NCI-H187 treated with DMSO at 0.1 percent for 48 hours (cell line): ENCODE measurements around the gene PGRMC2.
"Not testable (repeated sequence)": the region's sequence is repeated elsewhere in the genome, so short reads cannot be mapped to it uniquely, and the experiment has no call there.

Experiments used
- DNase-seq: peaks from one replicate; lab custom pipeline; 2025; lab: John Stamatoyannopoulos, UW

The PGRMC2 gene

DNA sequence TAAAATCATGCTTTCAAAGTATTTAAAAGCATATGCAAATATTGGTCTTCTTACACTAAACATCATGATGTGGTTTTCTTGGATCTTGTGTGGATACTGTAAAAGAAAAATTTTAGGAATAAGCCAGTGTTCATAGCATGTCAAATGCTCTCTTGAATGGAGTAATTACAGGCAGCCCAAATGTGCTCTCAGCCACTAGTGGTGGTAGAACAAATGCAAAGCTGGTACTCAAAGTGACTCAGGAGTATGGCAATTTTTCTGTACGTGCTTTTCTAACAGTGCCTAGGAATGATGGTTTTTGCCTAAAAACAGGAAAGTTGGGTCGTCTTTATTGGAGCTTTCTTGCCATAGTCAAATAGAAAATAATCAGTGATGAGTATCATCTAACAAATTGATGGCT lies 19.9 kb downstream of the PGRMC2 start:
- no peak for DNase-seq

DNA sequence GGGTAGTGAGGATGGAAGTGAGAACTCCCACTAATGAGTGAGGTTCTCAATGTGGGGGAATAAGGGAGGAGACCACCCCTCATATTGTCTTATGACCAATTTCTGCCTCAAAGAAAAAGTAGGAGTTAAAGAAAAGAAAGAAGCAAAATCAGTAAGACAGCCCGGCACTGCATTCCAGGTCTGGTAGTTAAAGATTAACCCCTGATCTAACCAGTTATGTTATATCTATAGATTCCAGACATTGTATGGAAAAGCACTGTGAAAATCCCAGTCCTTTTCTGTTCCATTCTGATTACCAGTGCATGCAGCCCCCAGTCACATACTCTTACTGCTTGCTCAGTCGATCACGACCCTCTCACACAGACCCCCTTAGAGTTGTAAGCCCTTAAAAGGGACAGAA lies 20.4 kb downstream of the PGRMC2 start:
- not testable (repeated sequence) for DNase-seq

DNA sequence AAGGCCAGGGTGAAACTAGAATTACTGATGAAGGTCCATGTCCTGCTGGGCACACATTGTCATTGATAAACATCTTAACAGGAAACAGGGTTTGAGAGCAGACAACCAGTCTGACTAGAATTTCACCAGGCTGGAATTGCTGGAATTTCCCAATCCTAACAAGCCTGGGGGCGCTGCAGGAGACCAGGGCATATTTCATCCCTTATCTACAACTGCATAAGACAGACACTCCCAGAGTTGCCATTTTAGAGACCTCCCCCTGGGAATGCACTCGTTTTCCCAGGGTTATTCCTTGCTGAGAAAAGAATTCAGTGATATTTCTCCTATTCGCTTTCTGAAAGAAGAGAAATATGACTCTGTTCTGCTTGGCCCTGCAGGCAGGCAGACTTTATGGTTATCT lies 22.1 kb downstream of the PGRMC2 start:
- DNase-seq: not testable (repeated sequence)

DNA sequence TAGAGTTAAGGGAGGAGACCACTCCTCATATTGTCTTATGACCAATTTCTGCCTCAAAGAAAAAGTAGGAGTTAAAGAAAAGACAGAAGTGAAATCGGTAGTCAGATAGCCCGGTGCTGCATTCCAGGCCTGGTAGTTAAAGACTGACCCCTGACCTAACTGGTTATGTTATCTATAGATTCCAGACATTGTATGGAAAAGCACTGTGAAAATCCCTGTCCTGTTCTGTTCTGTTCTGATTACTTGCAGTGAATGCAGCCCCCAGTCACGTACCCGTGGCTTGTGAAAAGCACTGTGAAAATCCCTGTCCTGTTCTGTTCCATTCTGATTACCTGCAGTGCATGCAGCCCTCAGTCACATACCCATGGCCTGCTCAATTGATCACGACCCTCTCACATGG lies 27.7 kb downstream of the PGRMC2 start:
- not testable (repeated sequence) for DNase-seq

DNA sequence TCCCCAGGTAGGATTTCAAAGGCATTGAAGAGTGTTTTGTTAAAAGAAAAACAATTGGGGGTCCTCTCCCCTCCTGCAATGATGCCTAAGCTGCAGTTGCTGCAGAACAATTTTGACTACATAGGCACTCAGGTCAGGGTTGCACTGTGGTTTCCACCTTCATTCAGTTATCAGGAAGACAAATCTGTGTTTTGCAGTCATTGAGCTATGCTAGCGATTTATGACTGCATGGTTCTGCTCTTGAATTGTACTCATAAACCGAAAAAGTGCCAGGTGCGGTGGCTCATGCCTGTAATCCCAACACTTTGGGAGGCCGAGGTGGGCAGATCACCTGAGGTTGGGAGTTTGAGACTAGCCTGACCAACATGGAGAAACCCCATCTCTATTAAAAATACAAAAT lies 29.4 kb downstream of the PGRMC2 start:
- DNase-seq: not testable (repeated sequence)

DNA sequence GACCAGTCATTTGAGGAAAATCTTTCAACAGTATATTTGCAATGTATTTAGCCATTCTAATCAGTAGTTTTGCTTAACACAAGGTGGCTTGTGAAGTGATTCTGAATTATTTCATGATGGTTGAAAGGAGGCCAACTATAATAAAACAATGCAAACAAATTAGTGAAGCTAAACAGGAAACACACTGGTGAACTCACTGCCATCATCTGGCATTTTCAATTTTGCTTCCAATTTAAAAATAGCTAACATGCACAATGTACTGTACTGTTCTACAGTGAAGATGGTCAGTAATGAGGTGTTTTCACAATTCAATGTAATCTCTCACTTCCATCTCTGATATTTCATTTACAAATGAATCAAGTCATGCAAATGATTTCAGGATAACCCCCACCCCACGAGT lies 31.1 kb downstream of the PGRMC2 start:
- DNase-seq: no peak

DNA sequence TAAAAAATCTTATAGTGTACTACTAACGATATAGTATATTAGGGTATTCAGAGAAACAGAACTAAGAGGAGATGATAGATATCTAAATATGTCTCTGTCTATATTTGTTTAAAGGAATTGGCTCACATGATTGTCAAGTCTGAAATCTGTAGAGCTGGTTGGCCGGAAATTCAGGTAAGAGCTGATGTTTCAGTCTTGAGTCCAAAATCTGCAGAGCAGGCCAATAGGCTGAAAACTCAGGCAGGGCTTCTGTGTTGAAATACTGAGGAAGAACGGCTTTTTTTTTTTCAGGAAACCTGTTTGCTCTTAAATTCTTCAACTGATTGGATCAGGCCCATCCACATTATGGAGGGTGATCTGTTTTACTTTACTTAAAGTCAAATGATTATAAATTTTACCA lies 31.7 kb downstream of the PGRMC2 start:
- DNase-seq: no peak

DNA sequence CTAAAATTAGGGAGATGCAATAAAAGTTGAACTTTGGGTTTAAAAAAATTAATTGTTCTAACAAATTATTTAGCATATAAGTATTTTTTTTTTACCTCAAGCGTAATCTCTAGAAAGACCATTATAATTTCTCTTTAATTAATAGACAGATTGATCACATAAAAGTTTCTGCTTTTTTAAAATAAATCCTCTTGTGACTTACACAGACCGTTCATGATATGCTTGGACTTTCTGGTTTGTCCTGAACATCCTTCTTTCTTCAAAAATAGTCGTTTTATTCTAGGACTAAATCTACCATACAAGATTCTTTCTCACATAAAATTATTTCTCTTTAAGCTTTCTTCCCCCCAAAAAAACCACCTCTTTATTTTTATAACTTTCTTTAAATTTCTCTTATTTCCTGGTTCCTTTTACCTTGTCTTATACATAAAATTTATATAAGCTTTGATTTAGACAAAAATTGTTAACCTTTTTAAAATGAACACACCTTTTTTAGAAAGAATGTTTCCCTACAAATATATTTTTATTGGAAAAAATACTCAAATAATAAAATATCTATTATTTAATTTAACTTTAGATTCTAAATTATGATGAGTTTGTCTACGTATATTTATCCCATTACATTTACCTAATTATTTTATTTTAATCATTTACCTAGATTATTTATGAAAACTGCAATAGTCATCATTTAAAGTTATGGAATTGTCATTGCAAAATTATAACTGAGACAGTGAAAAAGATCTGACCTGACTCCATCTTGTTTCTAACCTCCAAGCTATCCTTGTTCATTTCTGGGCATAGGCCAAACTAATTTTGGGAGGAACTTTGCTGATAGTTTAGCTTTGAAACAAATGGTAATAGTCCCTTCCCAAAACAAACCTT lies 37.6 kb downstream of the PGRMC2 start:
- DNase-seq: no peak

DNA sequence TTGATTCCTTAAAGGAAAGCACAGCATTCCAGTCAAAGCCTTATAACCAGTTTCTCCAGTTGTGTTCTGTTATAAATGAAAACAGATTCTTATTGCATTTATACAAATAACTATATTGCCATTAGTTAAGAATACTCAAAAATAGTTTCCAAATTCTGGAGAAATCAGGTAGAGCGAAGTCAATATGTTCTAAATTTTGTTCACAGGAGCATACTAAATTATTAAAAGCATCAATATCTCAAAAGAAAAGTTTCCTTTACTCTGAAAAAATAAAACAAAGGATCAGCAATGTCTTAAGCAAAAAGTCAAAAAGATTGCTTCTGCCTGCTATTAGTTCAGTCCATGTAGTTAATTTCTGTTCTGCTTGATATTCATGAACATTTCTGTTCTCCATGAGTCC lies 39.7 kb downstream of the PGRMC2 start:
- no peak for DNase-seq

DNA sequence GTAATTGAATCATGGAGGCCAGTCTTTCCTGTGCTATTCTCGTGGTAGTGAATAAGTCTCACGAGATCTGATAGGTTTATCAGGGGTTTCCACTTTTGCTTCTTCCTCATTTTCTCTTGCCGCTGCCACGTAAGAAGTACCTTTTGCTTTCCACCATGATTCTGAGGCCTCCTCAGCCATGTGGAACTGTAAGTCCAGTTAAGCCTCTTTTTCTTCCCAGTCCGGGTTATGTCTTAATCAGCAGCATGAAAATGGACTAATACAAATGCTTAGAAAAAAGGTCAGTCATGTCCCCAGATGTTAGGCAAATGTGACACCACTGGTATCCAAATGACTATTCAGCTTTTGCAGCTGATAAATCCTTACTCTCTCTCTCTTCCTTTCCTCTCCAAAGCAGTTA lies 42.2 kb downstream of the PGRMC2 start:
- not testable (repeated sequence) for DNase-seq

DNA sequence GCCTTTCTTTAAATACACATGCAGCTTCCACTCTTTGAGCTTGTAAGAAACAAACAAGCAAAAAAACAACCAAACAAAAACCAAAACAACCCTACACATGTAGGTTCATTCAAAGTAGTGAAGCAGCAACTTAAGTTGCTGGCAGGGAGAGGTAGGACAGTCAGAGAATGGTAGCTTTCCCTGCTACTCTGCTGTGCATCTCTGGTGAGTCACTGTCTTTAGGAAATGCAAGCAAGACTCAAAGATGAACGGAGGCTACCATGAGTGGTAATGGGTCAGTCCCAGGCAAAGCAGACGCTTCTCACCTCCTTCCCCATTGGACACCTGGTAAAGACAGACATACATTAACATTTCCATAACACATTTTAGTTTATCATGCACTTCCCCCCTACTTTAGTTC lies 43.2 kb downstream of the PGRMC2 start:
- DNase-seq: no peak

DNA sequence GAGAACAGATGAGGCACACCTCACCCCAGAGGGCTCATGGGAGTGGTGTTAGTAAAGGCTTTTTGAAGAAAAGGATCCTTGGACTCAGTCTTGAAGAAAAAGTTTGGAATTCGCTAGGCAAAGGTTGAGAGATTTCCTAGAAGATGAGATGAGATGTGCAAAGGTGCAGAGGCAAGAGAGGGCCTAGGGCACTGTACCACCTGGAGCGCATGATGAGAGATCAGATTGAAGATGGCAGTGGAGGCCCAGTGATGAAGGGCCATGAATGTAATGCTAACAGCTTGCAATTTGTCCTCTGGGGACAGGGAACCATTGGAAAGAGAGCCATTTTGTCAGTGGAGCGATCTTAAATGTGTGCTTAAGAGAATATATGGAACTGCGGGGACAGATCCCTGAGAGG lies 45.0 kb downstream of the PGRMC2 start:
- DNase-seq: no peak

DNA sequence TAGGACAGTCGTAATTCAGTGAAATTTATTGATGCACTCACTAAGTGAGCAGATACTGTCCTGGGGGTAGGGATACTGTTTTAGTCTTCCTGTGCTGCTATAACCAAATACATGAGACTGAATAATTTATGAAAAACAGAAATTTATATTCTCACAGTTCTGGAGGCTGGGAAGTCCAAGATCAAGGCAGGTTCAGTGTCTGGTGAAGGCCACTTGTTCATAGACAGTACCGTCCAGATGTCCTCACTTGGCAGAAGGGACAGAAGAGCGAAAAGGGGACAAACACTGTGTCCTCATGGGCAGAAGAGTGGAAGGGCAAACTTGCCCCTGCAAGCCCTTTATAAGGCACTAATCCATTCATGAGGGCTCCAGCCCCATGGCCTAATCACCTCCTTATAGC lies 45.6 kb downstream of the PGRMC2 start:
- no peak for DNase-seq

DNA sequence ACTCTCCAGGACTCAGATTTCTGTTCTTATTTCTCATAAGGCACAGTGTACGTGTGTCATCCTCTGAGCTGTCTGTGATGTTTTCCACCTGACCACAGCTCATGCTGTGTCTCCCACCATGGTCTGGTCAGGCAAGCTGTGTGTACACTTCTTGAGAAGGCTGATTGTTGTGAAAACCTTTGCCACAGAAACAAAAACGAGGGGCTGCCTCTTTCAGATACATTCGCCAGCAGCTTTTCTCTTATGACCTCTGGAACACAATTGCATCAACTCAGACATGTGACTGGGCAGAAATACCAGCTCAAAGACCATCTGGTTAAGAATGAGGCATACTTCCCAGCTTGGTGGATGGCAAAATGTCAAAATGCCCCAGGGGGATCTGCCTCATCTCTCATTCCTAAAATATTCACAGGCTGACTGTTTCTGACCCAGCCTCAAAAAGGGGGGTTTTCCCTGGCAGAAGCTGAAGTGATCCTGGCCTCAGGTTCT lies 46.1 kb downstream of the PGRMC2 start:
- DNase-seq: no peak

DNA sequence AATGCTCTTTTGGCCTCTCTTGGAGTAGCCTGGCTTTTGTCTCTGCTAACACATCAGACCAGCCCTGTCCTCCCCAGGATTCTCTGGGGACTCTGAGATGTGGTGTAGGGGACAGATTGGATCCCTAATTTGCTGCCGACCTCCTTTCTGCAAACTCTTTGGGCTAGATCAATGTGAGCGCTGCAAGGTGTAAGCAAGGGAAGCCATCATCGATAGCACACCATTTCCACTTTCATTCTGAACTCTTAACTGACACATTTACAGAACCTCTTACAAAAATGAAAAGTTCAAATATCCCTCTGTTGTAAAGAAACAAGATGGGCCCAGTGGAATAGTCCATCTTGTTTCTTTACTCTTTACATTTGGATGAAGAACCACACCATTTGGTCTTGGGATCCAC lies 46.6 kb downstream of the PGRMC2 start:
- DNase-seq: no peak

DNA sequence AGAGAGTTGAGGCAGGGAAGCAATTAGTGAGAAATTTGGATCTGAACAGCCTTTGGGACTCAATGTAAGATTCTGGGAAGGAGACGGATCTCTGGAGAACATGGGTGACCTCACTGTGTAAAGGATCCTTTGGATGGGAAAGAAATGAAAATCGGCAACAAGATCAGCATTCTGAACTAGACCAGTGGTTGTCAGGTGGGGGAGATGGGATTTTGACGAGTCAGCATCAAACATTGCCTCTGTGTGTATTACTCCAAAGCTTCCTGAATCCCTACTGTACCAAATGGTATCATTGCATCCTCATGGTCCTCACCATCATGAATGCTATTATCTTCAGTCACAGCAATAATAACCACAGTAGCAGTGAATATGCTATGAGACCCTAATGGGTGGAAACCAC lies 52.8 kb downstream of the PGRMC2 start:
- no peak for DNase-seq

DNA sequence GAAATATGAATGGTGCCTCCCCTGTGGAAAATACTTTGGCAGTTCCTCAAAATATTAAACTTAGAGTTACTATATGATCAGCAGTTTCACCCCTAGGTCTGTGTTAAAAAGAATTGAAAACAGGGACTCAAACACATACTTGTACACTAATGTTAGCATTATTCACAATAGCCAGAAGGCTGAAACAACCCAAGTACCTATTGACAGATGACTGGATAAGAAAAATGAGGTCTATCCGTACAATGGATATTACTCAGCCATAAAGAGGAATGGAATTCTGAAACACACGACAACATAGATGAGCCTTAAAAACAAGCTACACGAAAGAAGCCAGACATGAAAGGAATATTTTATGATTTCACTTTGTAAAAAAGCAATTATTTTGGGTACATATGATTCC lies 54.9 kb downstream of the PGRMC2 start:
- DNase-seq: no peak

DNA sequence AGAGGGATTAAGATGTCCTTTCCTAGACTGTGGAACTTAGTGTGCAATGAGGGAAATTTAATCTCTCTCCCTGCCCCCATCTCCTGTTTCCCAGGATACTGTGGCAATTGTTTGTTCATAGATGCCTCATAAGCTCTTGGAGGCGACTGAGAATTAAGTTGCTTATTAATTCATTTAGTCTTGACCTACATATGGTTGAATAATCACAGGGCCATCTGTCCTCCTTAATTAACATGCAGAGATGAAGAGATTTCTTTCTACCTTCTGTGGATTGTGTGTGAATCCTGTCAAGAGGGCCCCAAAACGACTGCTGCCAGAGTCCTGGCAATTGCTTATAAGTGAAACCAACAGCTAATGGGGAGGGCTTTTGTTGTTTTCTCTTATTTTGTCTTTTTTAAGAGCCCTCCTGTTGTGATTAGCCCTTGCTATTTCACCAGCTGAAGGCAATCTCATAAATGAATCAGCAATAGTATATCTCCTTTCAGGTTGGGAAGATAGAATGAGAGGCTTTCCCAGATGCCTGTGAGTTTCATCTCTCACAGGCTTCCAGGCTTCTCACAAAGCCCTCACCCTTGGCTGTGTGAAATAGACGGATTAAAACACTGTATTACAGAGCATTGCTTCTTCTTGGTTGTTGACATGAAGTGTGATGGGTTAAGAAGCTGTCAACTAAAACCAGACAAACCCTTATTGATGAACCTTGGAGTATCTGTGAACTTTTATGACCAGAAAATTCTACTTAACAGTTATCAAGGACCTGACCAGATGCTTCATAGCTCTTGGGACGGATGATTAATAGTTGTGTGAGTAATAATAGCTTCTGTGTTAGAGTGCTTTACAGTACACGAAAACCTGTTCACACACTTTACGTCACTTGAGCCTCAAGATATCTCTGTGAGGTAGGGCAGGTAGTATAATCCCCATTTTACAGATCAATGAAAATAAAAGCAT lies 58.5 kb downstream of the PGRMC2 start:
- DNase-seq: no peak

DNA sequence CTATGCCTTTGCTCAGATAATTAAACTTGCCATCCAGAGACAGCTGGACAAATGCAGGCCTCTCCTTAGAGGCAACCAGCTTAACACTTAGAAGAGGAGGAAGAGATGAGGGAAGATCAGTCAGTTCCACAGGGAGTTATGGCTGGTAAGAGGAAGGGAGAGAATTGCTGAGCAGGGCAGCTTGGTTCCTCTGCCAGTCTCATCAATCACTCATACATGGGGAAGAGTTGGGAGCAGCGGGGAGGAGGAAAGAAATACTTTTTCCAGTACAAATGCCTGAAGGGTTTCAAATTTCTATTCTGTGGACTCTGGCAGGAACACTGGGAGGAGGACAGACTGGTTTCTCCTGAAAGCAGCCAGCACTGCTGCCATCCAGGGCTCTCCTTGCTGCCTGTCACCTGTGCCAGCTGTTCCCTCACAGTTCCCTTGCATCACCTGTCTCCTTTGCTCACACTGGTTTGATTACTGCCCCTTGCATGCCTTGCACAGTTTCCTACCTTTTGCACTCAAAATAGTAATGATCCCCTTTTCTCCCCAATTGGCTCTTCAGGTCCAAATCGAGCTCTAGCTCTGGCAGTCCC lies 59.5 kb downstream of the PGRMC2 start:
- no peak for DNase-seq

DNA sequence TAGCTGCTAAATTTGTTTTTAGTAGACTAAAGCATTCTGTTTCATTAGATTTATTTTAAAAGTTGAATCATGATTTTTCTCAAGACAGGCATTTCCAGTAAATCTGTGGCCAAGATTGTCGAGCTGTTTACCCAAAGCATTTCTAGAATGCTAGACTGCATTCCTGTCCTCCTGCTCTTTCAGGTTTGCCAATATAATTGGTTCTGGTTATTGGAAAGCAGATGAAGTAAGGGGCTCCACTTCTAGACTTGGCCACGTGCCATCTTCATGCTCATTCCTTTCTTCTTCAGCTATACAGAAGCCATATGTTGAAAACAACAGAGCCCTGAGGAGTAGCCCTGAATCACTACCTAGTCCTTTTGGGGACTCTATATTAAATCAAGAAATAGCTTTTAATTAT lies 62.5 kb downstream of the PGRMC2 start:
- DNase-seq: no peak

DNA sequence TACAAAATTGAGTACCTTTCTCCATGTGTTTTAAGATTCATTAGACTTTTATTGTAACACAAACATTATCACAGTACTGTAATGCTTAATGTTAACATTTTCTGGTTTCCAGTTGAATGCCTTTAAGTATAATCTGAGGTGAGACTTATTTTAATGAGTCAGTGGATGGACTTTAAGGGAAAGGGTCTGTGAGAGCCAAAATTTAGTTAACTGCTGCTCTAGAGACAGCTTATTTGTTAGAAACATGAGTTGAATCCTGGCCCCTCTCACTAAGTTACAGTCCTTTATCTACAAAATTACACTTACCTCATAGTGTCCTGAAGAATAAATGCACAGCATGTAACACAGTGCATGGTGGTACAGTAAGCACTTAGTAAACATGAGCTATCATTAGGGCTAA lies 66.0 kb downstream of the PGRMC2 start:
- DNase-seq: no peak
